GM19438 (cell line): ENCODE data around the gene CCDC51.
"Not testable (repeated sequence)": the region's sequence is repeated elsewhere in the genome, so short reads cannot be mapped to it uniquely, and the experiment has no call there.

Experiments
- ATAC-seq: cut with Tn5 transposase; IDR thresholded peaks from one replicate; pipeline ENCODE4 v1.9.1; 2021; ENCODE audit warnings: low read depth; ENCODE audit not compliant: unreplicated experiment

CCDC51 gene

DNA sequence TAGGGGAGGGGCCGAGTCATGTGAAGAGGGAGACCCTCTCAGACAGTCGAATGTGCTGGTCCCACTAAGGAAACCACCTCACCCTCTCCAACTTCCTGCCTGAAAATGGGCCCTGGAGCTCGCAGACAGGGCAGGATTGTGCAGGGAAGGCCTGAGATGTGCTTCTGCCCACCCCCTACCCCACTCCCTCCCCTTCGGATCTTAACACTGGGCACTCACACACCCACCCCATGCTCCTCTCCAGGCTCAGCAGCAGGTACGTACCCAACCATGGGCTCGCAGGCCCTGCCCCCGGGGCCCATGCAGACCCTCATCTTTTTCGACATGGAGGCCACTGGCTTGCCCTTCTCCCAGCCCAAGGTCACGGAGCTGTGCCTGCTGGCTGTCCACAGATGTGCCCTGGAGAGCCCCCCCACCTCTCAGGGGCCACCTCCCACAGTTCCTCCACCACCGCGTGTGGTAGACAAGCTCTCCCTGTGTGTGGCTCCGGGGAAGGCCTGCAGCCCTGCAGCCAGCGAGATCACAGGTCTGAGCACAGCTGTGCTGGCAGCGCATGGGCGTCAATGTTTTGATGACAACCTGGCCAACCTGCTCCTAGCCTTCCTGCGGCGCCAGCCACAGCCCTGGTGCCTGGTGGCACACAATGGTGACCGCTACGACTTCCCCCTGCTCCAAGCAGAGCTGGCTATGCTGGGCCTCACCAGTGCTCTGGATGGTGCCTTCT, 26.6 kb upstream of the CCDC51 start:
- ATAC-seq, result no peak

DNA sequence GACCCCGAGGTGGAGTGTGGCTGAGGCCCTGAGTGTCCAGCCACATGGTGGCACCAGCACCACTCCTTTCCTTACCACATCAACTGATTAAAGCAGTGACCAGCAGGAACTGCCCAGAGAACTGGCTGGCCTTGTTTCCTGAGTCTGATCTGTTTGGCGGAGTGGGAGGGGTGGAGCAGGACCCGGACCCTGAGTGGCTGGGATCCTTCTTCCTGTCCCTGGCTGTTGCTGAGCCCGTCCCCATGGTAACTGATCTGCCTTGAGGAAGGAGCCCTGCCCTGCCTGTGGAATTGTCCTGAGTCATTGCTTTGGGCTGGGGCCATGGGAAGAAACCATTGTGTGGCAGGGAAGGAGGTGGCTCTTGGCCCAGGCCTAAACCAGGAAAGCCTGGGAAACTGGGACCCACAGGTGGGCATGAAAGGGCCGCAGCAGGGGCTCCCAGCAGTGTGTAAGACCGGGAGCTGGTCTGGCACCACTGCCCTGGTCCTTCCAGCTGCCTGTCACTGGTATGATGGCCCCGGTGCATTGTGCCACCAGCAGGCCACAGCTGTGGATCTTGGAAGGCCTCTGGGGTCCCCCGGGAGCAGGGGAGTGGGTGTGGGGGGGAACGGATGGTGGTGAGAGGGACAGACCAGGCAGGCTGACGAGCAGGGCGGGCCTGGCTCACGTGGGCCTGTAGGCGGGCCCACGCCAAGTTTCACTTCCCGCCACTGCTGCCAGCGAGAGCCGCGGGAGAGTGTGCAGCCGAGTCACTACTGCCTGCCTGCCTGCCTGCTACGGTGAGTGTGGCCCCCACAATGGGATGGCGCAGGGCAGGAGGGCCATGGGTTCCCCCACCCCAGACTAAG, 25.8 kb upstream of the CCDC51 start:
- peak; percentile 91 for ATAC-seq

DNA sequence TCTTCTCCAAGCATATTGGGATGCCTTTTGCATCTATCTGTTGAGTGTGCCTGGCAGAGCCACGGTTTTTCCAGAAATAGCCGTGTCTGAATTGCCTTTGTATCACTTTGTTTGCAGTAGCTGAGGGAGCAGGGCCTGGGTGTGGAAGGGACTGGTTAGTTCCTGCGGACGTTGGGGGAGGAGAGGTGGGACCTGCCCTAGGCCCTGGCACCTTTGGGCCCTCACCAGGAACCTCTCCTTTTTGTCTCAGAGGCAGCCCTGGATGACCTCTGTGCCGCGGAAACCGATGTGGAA, 25.3 kb upstream of the CCDC51 start:
- ATAC-seq, result no peak

DNA sequence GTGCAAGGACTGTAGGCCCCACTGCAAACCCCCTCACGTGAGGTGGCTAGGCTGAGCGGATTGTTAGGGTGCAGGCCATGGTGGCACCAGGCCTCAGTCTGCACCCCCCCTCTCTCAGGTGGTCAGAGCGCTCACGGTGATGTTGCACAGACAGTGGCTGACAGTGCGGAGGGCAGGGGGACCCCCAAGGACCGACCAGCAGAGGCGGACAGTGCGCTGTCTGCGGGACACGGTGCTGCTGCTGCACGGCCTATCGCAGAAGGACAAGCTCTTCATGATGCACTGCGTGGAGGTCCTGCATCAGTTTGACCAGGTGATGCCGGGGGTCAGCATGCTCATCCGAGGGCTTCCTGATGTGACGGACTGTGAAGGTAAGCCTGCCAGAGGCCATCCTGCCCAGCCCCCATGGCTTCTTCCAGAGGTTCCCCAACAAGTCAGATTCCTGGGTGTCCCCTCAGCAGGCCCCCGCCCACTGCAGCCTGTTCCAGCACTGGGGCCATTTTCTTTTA, 24.8 kb upstream of the CCDC51 start:
- no peak for ATAC-seq

DNA sequence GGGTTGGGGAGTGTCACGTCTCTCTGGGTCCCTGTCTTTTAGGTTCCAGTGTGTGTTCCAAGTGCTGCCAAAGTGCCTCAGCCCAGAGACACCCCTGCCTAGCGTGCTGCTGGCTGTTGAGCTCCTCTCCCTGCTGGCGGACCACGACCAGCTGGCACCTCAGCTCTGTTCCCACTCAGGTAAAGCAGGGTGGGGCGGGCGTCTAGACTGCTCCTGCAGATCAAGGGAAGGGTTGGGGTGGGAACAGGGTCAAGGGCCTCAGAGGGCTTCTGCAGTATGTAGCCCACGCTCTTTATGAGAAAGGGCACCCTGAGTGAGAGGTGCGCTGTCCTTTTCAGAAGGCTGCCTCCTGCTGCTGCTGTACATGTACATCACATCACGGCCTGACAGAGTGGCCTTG, 23.8 kb upstream of the CCDC51 start:
- no peak for ATAC-seq

DNA sequence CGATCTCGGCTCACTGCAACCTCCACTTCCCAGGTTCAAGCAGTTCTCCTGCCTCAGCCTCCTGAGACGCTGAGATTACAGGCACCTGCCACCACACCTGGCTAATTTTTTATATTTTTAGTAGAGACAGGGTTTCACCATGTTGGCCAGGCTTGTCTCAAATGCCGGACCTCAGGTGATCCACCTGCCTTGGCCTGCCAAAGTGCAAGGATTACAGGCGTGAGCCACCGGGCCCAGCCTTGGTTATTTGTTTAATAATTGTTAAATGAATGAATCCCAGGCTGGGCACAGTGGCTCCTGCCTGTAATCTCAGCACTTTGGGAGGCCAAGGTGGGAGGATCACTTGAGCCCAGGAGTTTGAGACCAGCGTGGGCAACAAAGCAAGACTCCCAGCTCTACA, 21.8 kb upstream of the CCDC51 start:
- not testable (repeated sequence) for ATAC-seq

DNA sequence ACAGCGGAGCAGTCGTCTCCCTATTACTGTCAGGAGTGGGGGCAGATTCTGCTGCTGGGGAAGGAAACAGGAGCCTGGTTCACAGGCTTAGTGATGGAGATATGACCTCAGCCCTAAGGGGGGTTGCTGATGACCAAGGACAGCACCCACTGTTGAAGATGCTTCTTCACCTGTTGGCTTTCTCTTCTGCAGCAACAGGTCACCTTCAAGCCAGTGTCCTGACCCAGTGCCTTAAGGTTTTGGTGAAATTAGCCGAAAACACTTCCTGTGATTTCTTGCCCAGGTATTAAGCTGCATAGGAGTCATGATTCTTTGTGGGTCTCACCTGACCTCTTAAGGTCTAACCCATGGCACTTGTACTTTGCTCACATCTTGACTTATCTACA, 20.6 kb upstream of the CCDC51 start:
- ATAC-seq, result no peak

DNA sequence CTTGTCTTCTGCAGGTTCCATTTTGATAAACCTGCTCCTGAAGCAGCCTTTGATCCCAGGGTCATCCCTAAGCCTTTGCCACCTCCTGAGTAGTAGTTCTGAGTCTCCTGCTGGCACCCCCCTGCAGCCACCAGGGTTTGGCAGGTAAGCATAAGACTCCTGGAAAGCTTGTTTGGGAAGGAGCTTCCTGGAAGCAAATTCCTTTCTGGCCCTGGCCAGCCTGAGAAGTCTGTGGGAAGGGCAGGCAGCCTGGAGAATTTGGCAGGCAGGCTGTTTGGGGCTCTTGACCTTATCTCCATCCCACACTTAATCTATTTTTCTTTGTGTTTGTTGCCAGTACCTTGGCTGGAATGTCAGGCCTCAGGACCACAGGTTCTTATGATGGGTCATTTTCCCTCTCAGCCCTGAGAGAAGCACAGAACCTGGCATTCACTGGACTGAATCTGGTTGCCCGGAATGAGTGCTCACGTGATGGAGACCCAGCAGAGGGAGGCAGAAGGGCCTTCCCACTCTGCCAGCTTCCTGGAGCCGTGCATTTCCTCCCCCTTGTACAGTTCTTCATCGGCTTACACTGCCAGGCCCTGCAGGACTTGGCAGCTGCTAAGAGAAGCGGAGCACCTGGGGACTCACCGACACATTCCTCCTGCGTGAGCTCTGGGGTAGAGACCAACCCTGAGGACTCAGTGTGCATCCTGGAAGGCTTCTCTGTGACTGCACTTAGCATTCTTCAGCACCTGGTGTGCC, 20.0 kb upstream of the CCDC51 start:
- no peak for ATAC-seq

DNA sequence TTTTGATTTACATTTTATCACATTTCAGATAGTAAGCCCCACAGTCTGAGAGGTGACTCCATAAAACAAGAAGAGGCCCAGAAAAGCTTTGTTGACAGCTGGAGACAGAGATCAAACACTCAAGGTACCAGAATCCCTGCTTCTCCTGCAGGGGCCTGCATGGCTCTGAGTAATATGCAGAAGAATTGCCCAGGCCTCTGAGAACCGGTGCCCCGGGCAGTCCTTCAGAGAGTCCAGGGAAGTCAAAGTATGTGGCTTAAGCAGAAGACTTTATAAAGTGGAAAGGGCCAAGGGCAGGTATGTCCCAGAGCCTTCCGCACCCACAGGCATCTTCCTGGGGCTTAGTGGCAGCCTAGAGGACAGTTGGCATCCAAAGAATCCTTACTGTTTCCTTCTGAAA, 19.4 kb upstream of the CCDC51 start:
- no peak for ATAC-seq

DNA sequence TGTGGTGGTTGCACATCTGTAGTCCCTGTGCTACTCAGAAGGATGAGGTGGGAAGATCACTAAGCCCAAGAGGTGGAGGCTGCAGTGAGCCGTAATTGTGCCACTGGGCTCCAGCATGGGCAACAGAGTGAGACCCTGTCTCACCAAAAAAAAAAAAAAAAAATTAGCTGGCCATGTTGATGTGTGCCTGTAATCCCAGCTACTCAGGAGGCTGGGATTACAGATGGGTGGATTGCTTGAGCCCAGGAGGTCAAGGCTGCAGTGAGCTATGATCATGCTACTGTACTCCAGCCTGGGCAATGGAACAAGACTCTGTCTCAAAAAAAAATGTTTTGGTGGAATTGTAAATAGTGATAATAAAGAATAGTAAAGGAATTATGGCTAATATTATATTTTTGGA, 16.5 kb upstream of the CCDC51 start:
- ATAC-seq, result no peak

DNA sequence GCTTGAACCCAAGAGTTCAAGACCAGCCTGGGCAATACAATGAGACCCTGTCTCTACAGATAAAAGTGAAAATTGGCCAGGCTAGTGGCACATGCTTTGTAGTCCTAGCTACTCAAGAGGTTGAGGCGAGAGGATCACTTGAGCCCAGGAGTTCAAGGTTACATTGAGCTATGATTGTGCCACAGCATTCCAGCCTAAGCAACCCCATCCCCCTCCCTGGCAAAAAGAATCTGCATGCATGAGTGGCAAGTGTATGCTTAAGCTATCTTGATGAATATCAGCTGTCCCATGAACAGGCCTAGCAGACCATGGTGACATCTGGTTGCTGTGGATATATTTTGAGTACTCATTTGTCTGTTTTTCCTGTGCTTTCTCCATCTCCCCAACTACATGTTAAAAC, 11.4 kb upstream of the CCDC51 start:
- no peak for ATAC-seq

DNA sequence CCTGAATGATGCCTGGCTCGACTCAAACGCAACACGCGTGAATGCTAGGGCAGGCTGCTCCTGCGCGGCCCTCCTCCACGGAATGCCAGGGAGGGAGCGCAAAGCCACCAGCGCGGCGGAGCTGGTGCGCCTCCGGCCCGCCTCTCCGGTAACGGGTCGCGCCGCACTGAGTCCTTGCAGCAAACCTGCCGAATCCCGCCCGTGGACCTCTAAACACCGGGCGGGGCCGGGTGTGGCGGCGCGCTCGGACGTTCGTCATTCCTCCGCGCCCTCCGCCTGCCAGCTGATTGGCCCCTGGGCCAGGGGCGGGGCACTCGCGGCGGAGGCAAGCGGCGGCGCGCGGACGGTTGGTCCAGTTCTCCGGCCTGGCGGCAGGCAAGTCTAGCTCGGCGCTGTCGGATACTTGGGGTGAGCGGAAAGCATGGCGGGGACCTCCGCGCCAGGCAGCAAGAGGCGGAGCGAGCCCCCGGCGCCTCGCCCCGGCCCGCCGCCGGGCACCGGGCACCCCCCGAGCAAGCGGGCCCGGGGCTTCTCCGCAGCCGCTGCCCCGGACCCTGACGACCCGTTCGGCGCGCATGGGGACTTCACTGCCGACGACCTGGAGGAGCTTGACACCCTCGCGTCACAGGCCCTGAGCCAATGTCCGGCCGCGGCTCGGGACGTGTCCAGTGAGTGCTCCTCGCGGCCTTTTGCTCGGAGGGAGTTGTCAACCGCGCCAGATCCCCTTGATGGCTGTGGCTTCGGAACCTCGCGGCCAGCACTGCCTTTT, 6.7 kb upstream of the CCDC51 start, which contains the start of gene ATRIP:
ATRIP (plus strand) TSS at position 313 of the 769 bp plus-strand sequence; CDS start at position 422, 109 bp downstream.
- ATAC-seq, result peak; percentile 75

DNA sequence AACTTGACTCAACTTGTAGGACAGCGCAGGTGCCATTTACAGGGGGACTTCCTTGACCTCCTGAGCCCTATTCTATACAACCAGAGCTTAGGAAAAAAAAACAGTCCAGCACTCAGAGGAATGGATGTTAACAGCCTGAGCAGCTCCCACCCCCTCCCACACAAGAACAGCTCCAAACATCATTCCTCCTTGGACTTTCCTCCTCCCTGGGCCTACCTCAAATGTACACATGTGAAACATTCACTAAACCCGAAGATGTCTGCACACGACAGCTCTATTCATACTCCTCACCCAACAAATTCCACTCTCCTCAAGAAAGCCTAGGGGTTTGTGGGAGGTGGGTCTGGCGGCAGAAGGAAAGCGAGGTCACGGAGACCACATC, 6.1 kb upstream of the CCDC51 start:
- no peak for ATAC-seq

DNA sequence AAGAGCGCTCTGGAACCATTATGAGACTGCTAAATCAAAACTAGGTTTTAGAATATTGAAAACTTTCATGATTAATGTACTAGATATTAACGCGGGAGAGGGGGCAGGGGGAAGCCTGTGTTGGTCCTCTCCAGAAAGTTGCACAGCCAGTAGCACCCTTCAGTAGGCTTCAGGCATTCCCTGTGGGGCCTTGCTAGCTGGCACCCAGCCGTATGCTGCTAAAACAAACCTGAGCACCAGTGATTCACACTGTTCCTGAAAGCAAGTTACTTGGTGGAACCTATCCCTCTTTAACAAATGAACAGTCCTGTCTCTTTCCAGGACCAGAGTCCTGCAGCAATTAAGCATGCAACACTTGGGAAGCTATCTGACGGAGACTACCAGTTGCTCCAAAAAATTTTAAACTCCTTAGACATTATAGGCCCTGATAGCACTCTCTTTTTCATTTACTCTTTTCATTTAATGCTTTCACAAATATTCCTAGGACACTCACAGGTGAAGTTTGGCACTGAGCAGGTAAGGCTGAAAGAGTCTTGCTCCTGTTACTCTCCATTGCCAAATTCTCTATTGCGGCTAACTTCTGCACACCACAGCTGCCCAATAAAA, 5.5 kb upstream of the CCDC51 start:
- ATAC-seq, result no peak

DNA sequence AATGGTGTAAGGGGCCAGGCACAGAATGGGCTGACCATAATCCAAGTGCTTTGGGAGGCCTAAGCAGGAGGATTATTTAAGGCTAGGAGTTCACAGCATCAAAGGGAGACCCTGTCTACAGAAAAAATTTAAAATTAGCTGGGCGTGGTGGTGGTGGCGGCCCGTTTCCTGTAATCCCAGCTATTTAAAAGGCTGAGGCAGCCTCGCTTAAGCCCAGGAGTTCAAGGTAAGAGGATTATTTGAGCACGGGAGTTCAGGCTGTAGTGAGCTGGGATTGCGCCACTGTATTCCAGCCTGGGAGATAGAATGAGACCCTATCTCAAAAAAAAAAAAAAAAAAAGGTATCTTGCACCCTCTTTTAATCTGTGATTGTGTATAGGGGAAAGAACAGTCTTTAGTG, 2.0 kb upstream of the CCDC51 start:
- ATAC-seq, result no peak

DNA sequence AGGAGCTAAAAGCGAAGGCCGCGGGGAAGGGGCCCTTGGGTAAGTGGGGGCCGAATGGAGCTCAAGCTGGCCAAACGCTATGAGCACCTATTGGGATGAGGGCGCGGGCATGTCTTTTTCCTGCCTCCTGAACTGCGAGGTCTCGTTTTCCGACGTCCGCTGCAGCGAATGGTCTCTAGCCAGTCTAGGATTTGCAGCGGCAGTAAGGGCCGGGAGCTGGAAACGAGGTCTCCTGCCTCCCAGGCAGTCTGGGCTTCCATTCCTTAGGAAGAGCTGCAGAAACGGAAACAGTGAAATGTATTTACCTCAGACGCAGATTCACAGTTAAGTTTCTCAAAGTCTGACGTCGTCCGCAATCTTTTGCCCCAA, 655 bp upstream of the CCDC51 start:
- ATAC-seq, result no peak

DNA sequence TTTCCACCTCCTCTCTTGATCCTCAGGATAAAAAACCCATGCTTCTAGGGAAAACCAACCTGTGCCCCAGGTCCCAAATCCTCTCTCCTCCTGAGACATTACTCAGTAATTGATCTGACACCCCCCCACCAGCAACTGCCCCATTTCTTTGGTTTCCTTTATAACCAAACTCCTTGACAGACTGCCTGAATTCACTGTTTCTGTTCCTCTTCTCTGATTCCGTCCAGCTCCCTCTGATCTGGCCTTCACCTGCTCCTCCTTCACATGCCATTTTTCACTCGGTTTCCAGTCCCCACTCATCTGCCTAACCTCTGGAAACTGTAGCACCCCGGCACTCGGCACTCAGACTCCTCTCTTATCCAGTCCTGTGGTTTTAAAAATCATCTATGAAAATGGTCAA, 2.1 kb downstream of the CCDC51 start:
- no peak for ATAC-seq

DNA sequence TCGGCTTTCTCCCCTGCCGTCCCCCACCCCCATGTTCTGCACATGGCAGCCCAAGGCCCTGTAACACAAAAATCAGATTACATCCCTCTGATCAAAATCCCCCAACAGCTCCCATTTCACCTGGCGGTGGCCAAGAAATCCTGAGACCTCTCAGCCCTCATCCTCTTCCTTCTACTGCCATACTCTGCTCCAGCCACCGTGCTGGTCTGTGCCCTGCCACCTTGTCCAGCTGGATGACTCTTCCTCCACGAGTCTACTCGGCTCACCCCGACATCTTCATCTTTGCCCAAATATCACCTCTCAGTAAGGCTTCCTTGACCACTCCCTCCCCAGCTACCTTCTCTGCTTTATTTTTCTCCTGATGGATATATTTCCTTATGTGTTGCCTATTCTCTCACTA, 3.1 kb downstream of the CCDC51 start:
- no peak for ATAC-seq

DNA sequence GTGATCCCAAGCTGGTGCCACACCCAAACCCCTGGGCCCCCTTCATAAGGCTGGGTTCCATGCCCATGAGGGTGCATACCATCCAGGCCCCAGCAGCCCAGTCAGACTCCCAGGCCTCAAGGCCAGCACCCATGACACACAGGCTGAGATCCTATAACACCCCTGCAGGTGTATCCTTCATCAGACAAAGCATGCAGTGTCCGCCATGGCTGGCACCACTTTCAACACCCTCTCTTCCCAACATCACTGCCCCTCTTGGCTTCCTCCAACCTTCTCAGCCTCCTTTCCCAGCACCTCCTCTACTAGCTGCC, 3.5 kb downstream of the CCDC51 start:
- ATAC-seq, result no peak

DNA sequence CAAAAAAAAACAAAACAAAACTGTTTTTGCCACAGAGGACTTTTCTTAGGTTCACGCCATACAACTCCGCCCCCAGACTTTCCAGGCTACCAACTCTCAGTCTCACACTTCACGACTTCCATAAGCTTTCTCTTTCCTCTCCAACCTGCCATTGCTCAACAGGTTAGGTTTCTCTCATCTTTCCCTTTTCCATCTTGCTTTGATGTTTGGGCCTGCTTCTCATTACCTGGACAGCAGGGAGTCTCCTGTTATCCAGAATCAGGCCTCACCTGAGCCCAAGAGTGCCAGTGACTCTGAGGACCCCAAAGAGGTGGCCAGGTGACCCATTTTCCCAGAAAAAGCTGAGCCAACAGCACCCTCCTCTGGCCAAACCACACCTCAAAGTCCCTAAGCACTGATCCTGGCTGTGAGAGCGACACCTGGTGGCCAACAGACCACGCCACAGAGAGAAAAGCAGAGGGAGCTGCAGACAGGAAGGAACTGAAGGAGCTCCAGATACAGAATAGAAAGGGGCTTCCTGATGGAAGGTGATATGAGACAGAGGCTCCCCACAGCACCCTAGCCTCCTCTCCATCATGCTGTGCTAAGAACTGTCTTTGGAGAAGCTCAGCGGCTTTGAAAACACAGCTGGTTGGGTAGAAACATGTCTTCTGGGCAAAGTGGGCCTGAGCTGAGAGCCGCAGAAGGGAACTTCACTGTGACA, 4.0 kb downstream of the CCDC51 start:
- ATAC-seq, result no peak
